MCF 10A (cell line): ENCODE data around the gene PHAF1. TPM values are rescaled to one million over a fixed set of nuclear protein-coding genes. Genes with fewer than 3 reads are reported as not detected.
A peak's percentile ranks its signal among the peaks of the same experiment; 100 is the strongest.

ENCODE experiments used
- BruUV-seq: library from RNA; stranded (reverse); fragments of 400-500 nt; replicated peaks from 2 replicates; lab custom pipeline; 2021; lab: Mats Ljungman, UMichigan
- CTCF ChIA-PET: fragments of 300-600 bp; sonication (Branson Sonifier 250); formaldehyde crosslinking; extraction: SDS; loops from one replicate; lab custom pipeline; 2021; ENCODE audit warnings: antibody characterized with exemption, inconsistent platforms; lab: Yijun Ruan, JAX
- POLR2A ChIA-PET: fragments of 300-600, 350-650 bp; sonication (Branson Sonifier 250); formaldehyde crosslinking; extraction: SDS; loops from one replicate; lab custom pipeline; 2020; ENCODE audit warnings: antibody characterized with exemption, inconsistent platforms; lab: Yijun Ruan, JAX
- DNase-seq: peaks from one replicate; pipeline ENCODE4 v3.0.0-alpha.2; 2018; ENCODE audit not compliant: unreplicated experiment
- H3K27ac Mint-ChIP-seq: one replicate; pipeline ENCODE4 v1.8.0; 2022; ENCODE audit warnings: mild to moderate bottlenecking, low read depth, mixed read lengths; ENCODE audit not compliant: unreplicated experiment
- H3K27me3 Mint-ChIP-seq: one replicate; pipeline ENCODE4 v1.8.0; 2022; ENCODE audit warnings: mixed read lengths; ENCODE audit not compliant: insufficient read depth, unreplicated experiment
- H3K36me3 Mint-ChIP-seq: one replicate; pipeline ENCODE4 v1.8.0; 2022; ENCODE audit warnings: mild to moderate bottlenecking, moderate library complexity, mixed read lengths; ENCODE audit not compliant: insufficient read depth, unreplicated experiment
- H3K4me1 Mint-ChIP-seq: one replicate; pipeline ENCODE4 v1.8.0; 2022; ENCODE audit warnings: mixed read lengths; ENCODE audit not compliant: insufficient read depth, unreplicated experiment
- H3K4me3 Mint-ChIP-seq: one replicate; pipeline ENCODE4 v1.8.0; 2022; ENCODE audit warnings: mild to moderate bottlenecking, moderate library complexity, mixed read lengths; ENCODE audit not compliant: unreplicated experiment
- H3K9me3 Mint-ChIP-seq: one replicate; pipeline ENCODE4 v1.8.0; 2022; ENCODE audit warnings: mixed read lengths; ENCODE audit not compliant: unreplicated experiment
- intact Hi-C: fragments of 100-400 bp; cut with micrococcal nuclease; formaldehyde crosslinking; loops from 2 replicates; pipeline ENCODE4 v1.14.1; 2022
- total RNA-seq: library from RNA; stranded (reverse); gene quantifications from 2 replicates; pipeline ENCODE4 v1.2.3, GENCODE V29; 2022
- TF ChIP-seq, protein P1 (sequence below): fragments of 200-600 bp; IDR thresholded peaks from one replicate; pipeline ENCODE4 v1.8.0; 2022; ENCODE audit warnings: antibody characterized with exemption, mild to moderate bottlenecking; ENCODE audit not compliant: unreplicated experiment

The PHAF1 gene
- total RNA-seq, 1 experiment from 2014 or later = 14.5 TPM

GRCh38 chr16:67193536-67193935, 83.8 kb downstream of the PHAF1 start:
- no TSS peak for BruUV-seq
- Mint-ChIP-seq H3K27ac (no peak overlapping the region), H3K36me3 (peaks cover 42% of the 10 kb centered on the region)

DNA sequence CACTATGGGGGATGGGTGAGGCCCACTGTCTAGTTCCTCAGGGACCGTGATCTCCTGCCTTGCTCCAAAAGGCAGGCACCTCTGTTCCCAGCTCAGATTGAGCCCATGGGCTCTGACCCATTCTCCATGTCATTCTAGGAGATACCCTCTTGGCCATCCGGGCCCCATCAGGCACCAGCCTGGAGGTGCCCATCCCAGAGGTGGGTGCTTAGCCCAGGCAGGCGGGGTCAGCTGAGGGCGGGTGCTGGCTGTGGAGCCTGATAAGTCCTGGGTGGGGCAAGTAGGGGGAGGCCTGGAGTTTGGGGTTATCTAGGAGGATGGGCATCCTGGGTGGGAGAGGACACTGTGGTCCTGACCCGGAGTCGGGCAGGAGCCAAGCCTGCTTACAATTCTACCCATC, 84.5 kb downstream of the PHAF1 start:
- H3K9me3 Mint-ChIP-seq = no peaks in the 10 kb centered on the region
- peaks cover 42% of the 10 kb centered on the region for H3K36me3 Mint-ChIP-seq
- no peak overlapping the region for H3K27ac Mint-ChIP-seq
- H3K4me1 Mint-ChIP-seq = peaks cover 36% of the 10 kb centered on the region
- DNase-seq = no peak
- POLR2A ChIA-PET = interaction anchor here (0.6 to 2.6 kb wide), 4 partner anchors 9 to 53 kb away, joined by 3 to 9 read pairs (median 4); partner anchors contain the start of gene FHOD1
- CTCF ChIA-PET = interaction anchor here (0.7 to 1.5 kb wide), 4 partner anchors 9 to 299 kb away, joined by 3 to 8 read pairs (median 3); no protein-coding TSS in a partner anchor
- no TSS peak for BruUV-seq
- no peaks in the 10 kb centered on the region for H3K27me3 Mint-ChIP-seq
- intact Hi-C loops = no loop called here
- TF ChIP-seq, protein P1, sequence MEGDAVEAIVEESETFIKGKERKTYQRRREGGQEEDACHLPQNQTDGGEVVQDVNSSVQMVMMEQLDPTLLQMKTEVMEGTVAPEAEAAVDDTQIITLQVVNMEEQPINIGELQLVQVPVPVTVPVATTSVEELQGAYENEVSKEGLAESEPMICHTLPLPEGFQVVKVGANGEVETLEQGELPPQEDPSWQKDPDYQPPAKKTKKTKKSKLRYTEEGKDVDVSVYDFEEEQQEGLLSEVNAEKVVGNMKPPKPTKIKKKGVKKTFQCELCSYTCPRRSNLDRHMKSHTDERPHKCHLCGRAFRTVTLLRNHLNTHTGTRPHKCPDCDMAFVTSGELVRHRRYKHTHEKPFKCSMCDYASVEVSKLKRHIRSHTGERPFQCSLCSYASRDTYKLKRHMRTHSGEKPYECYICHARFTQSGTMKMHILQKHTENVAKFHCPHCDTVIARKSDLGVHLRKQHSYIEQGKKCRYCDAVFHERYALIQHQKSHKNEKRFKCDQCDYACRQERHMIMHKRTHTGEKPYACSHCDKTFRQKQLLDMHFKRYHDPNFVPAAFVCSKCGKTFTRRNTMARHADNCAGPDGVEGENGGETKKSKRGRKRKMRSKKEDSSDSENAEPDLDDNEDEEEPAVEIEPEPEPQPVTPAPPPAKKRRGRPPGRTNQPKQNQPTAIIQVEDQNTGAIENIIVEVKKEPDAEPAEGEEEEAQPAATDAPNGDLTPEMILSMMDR = no peak
- peak overlapping the region; percentile 77 for H3K4me3 Mint-ChIP-seq

More at GRCh38 chr16:67193536-67193935, 83.8 kb downstream of the PHAF1 start:
- no peak for DNase-seq
- intact Hi-C loops = loop anchor here (2.0 kb wide), 1 partner anchor 85 kb away; the partner anchor contains the start of gene PLEKHG4
- TF ChIP-seq, protein P1 = no peak
- peaks cover 34% of the 10 kb centered on the region for H3K4me1 Mint-ChIP-seq
- H3K9me3 Mint-ChIP-seq = no peaks in the 10 kb centered on the region
- ChIA-PET POLR2A (interaction anchor here (0.7 to 2.6 kb wide), 7 partner anchors 10 to 53 kb away, joined by 3 to 12 read pairs (median 8); partner anchors contain the start of genes FHOD1, MATCAP1 and TMEM208), CTCF (interaction anchor here (0.6 to 1.5 kb wide), 5 partner anchors 8 to 51 kb away, joined by 3 to 8 read pairs (median 3); no protein-coding TSS in a partner anchor)
- no peaks in the 10 kb centered on the region for H3K27me3 Mint-ChIP-seq
- H3K4me3 Mint-ChIP-seq = peak overlapping the region; percentile 77

DNA sequence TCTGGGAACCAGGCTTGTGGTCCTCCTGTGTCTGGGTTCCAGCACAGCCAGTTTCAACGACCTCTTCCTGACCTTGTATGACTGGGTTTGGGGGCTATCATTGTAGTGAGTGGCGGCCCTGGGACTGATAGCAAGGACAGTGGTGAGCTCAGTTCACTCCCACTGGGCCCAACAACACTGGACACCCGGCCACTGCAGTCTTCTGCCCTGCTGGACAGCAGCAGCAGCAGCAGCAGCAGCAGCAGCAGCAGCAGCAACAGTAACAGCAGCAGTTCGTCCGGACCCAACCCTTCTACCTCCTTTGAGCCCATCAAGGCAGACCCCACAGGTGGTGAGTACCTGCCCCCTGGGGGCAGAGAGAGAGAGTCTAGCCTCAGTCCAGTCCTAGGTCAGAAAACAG, 85.9 kb downstream of the PHAF1 start:
- no peak for DNase-seq
- Mint-ChIP-seq H3K27ac (peak overlapping the region; percentile 14), H3K9me3 (no peaks in the 10 kb centered on the region), H3K4me1 (peaks cover 43% of the 10 kb centered on the region), H3K27me3 (no peaks in the 10 kb centered on the region), H3K4me3 (no peak overlapping the region), H3K36me3 (peaks cover 51% of the 10 kb centered on the region)
- intact Hi-C loops = no loop called here
- CTCF ChIA-PET = interaction anchor here (0.6 to 0.9 kb wide), 3 partner anchors 17 to 218 kb away, joined by 3 read pairs; no protein-coding TSS in a partner anchor
- POLR2A ChIA-PET = no interaction called here
- BruUV-seq = no TSS peak
- TF ChIP-seq, protein P1 = no peak

GRCh38 chr16:67196881-67197280, 87.1 kb downstream of the PHAF1 start:
- BruUV-seq = no TSS peak
- intact Hi-C loops = no loop called here

More at GRCh38 chr16:67196881-67197280, 87.1 kb downstream of the PHAF1 start:
- Mint-ChIP-seq H3K27me3 (no peaks in the 10 kb centered on the region), H3K9me3 (no peaks in the 10 kb centered on the region), H3K27ac (peak overlapping the region; percentile 14), H3K4me3 (no peak overlapping the region), H3K36me3 (peaks cover 54% of the 10 kb centered on the region), H3K4me1 (peaks cover 35% of the 10 kb centered on the region)
- ChIA-PET POLR2A (interaction anchor here (0.9 to 3.8 kb wide), 3 partner anchors 10 to 50 kb away, joined by 3 to 28 read pairs (median 25); partner anchors contain the start of gene FHOD1), CTCF (interaction anchor here (0.5 to 3.6 kb wide), 8 partner anchors 7 to 247 kb away, joined by 3 to 29 read pairs (median 8); partner anchors contain the start of genes EXOC3L1 and TMEM208)
- DNase-seq = no peak
- TF ChIP-seq, protein P1 = no peak
